Prostate gland (tissue), 2 donors: ENCODE results near the gene HDLBP.

ENCODE experiments used
- POLR2A ChIP-seq: fragments of 450-650 bp; IDR thresholded peaks from one replicate; pipeline ENCODE4 v1.6.1; 2016; ENCODE audit warnings: antibody characterized with exemption, mild to moderate bottlenecking
- POLR2AphosphoS5 ChIP-seq: sonication (generic); formaldehyde crosslinking; IDR thresholded peaks from one replicate; pipeline ENCODE4 v1.6.1; 2017; ENCODE audit warnings: antibody characterized with exemption
- TF ChIP-seq, protein P1 (sequence below), 4 experiments: fragments of 200-600 bp in 2 of 4; fragments of 450-650 bp in 2 of 4; sonication (generic) in 2 of 4; IDR thresholded peaks; 1 replicate in 3 of 4; 2 replicates in 1 of 4; pipeline ENCODE4 v1.5.1; 2016 to 2019; ENCODE audit warnings: antibody characterized with exemption in 4 of 4, mild to moderate bottlenecking in 2 of 4, moderate library complexity in 2 of 4

DNA sequence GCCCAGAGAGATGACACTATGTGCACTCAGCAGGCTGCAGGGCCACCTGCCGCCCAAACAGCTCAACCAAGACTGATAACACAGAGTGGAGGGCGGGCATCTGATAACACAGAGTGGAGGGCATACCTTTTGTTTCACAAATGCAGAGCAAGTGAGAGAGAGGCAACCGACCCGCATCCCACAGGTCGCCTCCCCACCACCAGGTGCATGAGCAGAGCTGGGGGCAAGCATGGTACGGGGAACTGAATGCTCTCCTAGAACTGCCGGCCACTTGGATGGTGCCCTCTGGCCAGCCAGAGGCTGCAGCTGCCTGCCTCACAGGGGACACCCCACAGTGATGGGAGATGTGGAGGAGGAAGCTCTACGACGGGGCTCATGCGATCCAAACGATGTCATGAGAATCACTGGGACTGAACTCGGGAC lies 77.5 kb downstream of the HDLBP start:
- TF ChIP-seq, protein P1, sequence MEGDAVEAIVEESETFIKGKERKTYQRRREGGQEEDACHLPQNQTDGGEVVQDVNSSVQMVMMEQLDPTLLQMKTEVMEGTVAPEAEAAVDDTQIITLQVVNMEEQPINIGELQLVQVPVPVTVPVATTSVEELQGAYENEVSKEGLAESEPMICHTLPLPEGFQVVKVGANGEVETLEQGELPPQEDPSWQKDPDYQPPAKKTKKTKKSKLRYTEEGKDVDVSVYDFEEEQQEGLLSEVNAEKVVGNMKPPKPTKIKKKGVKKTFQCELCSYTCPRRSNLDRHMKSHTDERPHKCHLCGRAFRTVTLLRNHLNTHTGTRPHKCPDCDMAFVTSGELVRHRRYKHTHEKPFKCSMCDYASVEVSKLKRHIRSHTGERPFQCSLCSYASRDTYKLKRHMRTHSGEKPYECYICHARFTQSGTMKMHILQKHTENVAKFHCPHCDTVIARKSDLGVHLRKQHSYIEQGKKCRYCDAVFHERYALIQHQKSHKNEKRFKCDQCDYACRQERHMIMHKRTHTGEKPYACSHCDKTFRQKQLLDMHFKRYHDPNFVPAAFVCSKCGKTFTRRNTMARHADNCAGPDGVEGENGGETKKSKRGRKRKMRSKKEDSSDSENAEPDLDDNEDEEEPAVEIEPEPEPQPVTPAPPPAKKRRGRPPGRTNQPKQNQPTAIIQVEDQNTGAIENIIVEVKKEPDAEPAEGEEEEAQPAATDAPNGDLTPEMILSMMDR (IDR thresholded peaks at IDR 0.05): no peak
- TF ChIP-seq POLR2A (no peak), POLR2AphosphoS5 (no peak)
